Lower leg skin (tissue), 4 donors: Measurements from ENCODE around the gene MRM3. TPM values are rescaled to one million over a fixed set of nuclear protein-coding genes. Genes with fewer than 3 reads are reported as not detected.
"Not testable (repeated sequence)": the region's sequence is repeated elsewhere in the genome, so short reads cannot be mapped to it uniquely, and the experiment has no call there.

Experiments used
- DNase-seq, 2 donors: peaks; one replicate each; pipeline ENCODE4 v3.0.0-alpha.2; 2019; ENCODE audit warnings: low spot score in 2 of 2
- H3K4me3 ChIP-seq: fragments of 200-600 bp; sonication (generic); 2 replicates; pipeline ENCODE4 v1.5.1; 2017; ENCODE audit warnings: mild to moderate bottlenecking, low read depth; ENCODE audit not compliant: poor library complexity, severe bottlenecking
- POLR2A ChIP-seq, 2 donors: fragments of 450-650 bp; IDR thresholded peaks; one replicate each; pipeline ENCODE4 v1.6.1; 2016 to 2017; ENCODE audit warnings: antibody characterized with exemption in 2 of 2, mild to moderate bottlenecking in 1 of 2, moderate library complexity in 1 of 2
- WGBS, 2 donors: methylation state at CpG; one replicate each; pipeline ENCODE4 v1.1.5; 2018; 5-methylcytosine and 5-hydroxymethylcytosine counted together
- intact Hi-C: fragments of 100-400 bp; cut with DNase I; formaldehyde crosslinking; loops from one replicate; pipeline ENCODE4 v1.15.0; 2023; ENCODE audit warnings: low total_unique reads
- total RNA-seq, 4 donors: library from RNA; depleted of rRNA; stranded (reverse); fragments of >200 nt; gene quantifications; one replicate each; pipeline ENCODE4 v1.1.0, GENCODE V29; 2016
- TF ChIP-seq, protein P1 (sequence below), 3 donors: fragments of 450-650 bp; IDR thresholded peaks; one replicate each; pipeline ENCODE4 v1.5.1; 2016; ENCODE audit warnings: antibody characterized with exemption in 3 of 3, mild to moderate bottlenecking in 3 of 3, moderate library complexity in 2 of 3

Gene MRM3
- total RNA-seq, 4 donors from 2014 or later = 28.9 to 44.9 (median 35.8) TPM

DNA sequence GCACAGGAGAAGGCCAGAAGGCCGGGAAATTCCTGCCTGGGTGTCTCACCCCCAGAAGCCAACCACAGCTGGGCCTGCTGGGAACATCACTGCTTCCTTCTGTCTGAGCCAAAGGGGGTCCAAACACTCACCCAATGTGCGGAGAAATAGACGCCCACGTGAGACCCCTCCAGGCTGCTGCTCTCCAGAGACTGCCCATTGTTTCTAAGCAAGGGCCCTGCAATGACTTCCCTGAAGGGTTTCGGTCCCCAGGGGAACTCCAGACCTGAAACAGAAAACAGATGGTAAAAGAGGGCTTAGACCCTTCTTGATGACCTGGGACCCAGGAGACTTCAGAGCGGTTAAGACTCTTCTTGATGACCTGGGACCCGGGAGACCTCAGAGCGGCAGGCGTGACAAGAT lies 41.3 kb downstream of the MRM3 start:
- intact Hi-C loops = no loop called here
- TF ChIP-seq POLR2A (IDR thresholded peaks at IDR 0.05) = no peak
- TF ChIP-seq, protein P1, sequence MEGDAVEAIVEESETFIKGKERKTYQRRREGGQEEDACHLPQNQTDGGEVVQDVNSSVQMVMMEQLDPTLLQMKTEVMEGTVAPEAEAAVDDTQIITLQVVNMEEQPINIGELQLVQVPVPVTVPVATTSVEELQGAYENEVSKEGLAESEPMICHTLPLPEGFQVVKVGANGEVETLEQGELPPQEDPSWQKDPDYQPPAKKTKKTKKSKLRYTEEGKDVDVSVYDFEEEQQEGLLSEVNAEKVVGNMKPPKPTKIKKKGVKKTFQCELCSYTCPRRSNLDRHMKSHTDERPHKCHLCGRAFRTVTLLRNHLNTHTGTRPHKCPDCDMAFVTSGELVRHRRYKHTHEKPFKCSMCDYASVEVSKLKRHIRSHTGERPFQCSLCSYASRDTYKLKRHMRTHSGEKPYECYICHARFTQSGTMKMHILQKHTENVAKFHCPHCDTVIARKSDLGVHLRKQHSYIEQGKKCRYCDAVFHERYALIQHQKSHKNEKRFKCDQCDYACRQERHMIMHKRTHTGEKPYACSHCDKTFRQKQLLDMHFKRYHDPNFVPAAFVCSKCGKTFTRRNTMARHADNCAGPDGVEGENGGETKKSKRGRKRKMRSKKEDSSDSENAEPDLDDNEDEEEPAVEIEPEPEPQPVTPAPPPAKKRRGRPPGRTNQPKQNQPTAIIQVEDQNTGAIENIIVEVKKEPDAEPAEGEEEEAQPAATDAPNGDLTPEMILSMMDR (IDR thresholded peaks at IDR 0.05) = no peak
- no peak for DNase-seq
- no peak overlapping the region for H3K4me3 ChIP-seq
- 92 to 94% methylated on average over 9 of the region's 9 CpGs for WGBS, 2 donors

DNA sequence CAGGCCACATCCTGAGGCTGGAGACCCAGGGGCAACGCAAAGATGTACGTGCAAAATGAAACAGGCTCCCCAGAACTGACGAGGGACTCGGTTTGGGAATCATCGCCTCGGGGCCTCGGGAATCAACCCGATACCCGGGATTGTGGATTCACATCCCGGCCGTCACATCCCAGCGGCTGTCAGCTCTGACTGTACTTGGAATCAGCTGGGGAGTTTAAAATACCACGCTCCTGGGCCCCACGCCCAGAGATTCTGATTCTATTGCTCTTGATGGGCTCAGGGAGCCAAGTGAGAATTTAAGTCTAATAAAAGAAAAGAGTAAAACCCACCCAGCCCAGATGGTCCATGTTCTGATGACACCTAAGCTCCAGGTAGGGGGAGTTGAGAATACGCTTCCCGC lies 42.2 kb downstream of the MRM3 start:
- intact Hi-C loops = no loop called here
- no peak for TF ChIP-seq POLR2A (IDR thresholded peaks at IDR 0.05)
- TF ChIP-seq, protein P1 (IDR thresholded peaks at IDR 0.05) = no peak
- no peak for DNase-seq
- H3K4me3 ChIP-seq = no peak overlapping the region
- WGBS, 2 donors = 89 to 94% methylated on average over 16 of the region's 16 CpGs

DNA sequence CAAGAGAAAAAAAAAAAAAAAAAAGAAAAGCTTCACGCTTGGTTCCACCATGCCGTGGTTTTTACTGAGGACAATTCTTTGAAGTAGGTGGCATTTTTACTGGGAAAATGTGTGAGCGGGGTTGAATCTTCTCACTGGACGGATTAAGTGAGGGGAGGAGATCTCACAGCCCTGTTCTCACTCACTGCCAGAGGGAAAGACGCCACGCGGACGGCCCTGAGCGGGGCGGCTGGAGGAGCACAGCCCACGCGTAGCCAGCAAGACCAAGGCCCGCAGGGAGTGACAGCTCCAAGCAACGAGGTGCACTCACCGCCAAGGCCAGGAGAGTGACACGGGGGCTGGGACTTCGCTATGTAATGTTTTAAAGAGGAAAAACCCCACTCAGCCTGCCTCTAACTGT lies 43.1 kb downstream of the MRM3 start:
- no peak overlapping the region for H3K4me3 ChIP-seq
- intact Hi-C loops = no loop called here
- TF ChIP-seq, protein P1 (IDR thresholded peaks at IDR 0.05) = no peak
- no peak for TF ChIP-seq POLR2A (IDR thresholded peaks at IDR 0.05)
- WGBS, 2 donors = 78 to 85% methylated on average over 17 of the region's 17 CpGs
- no peak for DNase-seq

DNA sequence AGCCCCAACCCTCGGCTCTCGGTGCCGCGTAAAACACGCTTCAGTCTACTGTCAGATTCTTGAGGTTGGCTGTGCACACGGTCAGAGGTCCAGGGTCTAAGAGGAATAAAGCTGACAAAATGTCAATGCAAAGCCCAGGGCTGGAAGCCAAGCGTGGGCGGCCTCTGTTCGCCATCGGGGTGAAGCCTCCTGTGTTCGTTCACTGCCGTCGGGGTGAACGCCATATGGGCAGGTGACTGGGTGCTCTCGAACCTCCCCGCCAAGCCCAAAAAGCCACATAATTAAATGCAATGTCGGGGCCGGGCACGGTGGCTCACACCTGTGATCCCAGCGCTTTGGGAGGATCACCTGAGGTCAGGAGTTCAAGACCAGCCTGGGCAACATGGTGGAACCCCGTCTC lies 44.6 kb downstream of the MRM3 start:
- WGBS, 2 donors = 91 to 92% methylated on average over 21 of the region's 21 CpGs
- DNase-seq = no peak
- no peak overlapping the region for H3K4me3 ChIP-seq
- no peak for TF ChIP-seq POLR2A (IDR thresholded peaks at IDR 0.05)
- TF ChIP-seq, protein P1 (IDR thresholded peaks at IDR 0.05) = no peak
- intact Hi-C loops = no loop called here

DNA sequence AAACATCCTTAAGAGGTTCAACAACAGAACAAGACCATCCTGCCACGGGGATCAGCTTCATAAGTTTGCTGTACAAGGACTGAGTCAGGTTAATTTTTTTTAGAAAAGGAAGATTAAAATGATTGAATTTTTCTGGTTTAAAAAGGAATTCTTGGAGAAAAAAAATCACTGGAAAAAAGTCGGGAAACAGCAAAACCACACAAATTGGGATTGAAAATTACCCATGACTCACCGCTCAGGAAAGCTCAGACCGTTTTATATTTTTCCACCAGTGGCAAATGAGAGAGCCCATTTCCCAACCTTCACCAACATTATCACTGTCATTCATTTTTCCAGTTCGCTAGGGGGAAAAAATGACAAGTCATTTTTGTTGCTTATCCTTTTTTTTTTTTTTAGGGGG lies 46.6 kb downstream of the MRM3 start:
- intact Hi-C loops = no loop called here
- no peak overlapping the region for H3K4me3 ChIP-seq
- DNase-seq = no peak
- no peak for TF ChIP-seq POLR2A (IDR thresholded peaks at IDR 0.05)
- TF ChIP-seq, protein P1 (IDR thresholded peaks at IDR 0.05) = no peak
- WGBS, 2 donors = 76 to 81% methylated on average over 5 of the region's 5 CpGs

DNA sequence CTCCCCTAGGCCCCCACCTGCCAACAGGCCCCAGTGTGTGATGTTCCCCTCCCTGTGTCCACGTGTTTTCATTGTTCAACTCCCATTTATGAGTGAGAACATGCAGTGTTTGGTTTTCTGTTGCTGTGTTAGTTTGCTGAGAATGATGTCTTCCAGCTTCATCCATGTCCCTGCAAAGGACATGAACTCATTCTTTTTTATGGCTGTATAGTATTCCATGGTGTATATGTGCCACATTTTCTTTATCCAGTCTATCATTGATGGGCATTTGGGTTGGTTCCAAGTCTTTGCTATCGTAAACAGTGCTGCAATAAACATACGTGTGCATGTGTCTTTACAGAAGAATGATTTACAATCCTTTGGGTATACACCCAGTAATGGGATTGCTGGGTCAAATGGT lies 47.5 kb downstream of the MRM3 start:
- intact Hi-C loops, H3K4me3 ChIP-seq, DNase-seq: not testable (repeated sequence)
- 74 to 81% methylated on average over 3 of the region's 3 CpGs for WGBS, 2 donors
